ENCODE results near the gene PLA2G7. TPM values are rescaled to one million over a fixed set of nuclear protein-coding genes. Genes with fewer than 3 reads are reported as not detected.

The PLA2G7 gene
- total RNA-seq, 1 donor from 2014 or later, result 1.7 TPM

DNA sequence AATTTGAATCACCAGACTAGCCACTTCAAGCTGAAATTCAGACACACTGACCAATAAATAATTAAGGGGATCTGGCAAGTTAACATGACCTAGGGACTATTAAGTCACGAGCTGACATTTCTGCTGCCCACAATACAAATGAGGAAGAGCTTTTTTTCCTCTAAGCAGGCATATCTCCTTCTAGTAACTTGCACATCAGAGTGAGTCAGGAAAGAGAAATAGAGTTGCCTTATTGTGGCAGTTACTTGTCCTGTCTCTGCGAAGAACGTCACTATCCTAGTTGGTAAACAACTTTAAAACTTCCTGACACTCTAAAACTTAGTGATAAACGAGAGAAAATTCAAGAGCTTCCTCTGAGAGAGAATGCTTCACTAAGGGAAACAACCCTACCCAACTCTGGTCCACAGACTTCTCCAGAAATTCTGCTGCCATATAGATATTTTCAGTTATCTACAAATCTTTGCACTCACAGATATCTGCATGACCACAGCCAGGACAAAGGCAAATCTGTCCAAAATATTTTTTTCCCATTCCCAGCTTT, 4.2 kb downstream of the PLA2G7 start:
- H3K4me3 ChIP-seq (ENCODE audit: low read depth, low read length), result no peak overlapping the region
- TF ChIP-seq, protein P1, sequence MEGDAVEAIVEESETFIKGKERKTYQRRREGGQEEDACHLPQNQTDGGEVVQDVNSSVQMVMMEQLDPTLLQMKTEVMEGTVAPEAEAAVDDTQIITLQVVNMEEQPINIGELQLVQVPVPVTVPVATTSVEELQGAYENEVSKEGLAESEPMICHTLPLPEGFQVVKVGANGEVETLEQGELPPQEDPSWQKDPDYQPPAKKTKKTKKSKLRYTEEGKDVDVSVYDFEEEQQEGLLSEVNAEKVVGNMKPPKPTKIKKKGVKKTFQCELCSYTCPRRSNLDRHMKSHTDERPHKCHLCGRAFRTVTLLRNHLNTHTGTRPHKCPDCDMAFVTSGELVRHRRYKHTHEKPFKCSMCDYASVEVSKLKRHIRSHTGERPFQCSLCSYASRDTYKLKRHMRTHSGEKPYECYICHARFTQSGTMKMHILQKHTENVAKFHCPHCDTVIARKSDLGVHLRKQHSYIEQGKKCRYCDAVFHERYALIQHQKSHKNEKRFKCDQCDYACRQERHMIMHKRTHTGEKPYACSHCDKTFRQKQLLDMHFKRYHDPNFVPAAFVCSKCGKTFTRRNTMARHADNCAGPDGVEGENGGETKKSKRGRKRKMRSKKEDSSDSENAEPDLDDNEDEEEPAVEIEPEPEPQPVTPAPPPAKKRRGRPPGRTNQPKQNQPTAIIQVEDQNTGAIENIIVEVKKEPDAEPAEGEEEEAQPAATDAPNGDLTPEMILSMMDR (IDR thresholded peaks at IDR 0.05; ENCODE audit: insufficient read depth, low read length, poor library complexity, severe bottlenecking), result no peak
- no peaks in the 10 kb centered on the region for H3K36me3 ChIP-seq (ENCODE audit: control insufficient read depth, insufficient read depth, low read length)
- DNase-seq (ENCODE audit: low read depth), result no peak
- H3K27me3 ChIP-seq (ENCODE audit: control insufficient read depth, insufficient read depth, low read length), result no peaks in the 10 kb centered on the region

- DNase-seq (ENCODE audit: low read depth), result no peak
- TF ChIP-seq, protein P1 (IDR thresholded peaks at IDR 0.05; ENCODE audit: insufficient read depth, low read length, poor library complexity, severe bottlenecking), result no peak
- Histone ChIP-seq H3K36me3 (ENCODE audit: control insufficient read depth, insufficient read depth, low read length) (no peaks in the 10 kb centered on the region), H3K27me3 (ENCODE audit: control insufficient read depth, insufficient read depth, low read length) (no peaks in the 10 kb centered on the region), H3K4me3 (ENCODE audit: low read depth, low read length) (no peak overlapping the region)
Measured at GRCh38 chr6:46729787-46730326, 5.3 kb downstream of the PLA2G7 start.

GRCh38 chr6:46720401-46720800, 14.8 kb downstream of the PLA2G7 start:
- TF ChIP-seq, protein P1 (IDR thresholded peaks at IDR 0.05; ENCODE audit: insufficient read depth, low read length, poor library complexity, severe bottlenecking), result no peak
- no peak for DNase-seq (ENCODE audit: low read depth)
- no peak overlapping the region for H3K4me3 ChIP-seq (ENCODE audit: low read depth, low read length)
- no peaks in the 10 kb centered on the region for H3K36me3 ChIP-seq (ENCODE audit: control insufficient read depth, insufficient read depth, low read length)
- no peaks in the 10 kb centered on the region for H3K27me3 ChIP-seq (ENCODE audit: control insufficient read depth, insufficient read depth, low read length)

DNA sequence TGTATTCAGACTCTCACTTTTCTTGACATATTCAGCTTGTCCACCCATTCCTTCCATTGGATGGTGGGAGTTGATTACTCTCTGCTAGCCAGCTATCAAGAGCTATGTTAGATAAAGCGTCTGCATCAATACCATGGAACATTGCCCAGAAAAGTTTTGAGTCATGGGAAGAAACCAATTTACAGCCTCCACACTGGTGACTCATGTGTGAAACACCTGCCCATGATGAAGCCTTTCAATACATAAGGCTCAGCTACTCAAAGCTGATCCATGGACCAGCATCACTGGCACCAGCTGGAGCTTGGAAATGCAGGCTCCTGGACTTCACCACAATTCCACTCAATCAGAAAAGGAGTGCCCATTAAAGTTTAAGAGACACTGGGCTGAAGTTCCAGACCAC, 16.1 kb downstream of the PLA2G7 start:
- TF ChIP-seq, protein P1 (IDR thresholded peaks at IDR 0.05; ENCODE audit: insufficient read depth, low read length, poor library complexity, severe bottlenecking), result no peak
- Histone ChIP-seq H3K4me3 (ENCODE audit: low read depth, low read length) (no peak overlapping the region), H3K27me3 (ENCODE audit: control insufficient read depth, insufficient read depth, low read length) (no peaks in the 10 kb centered on the region), H3K36me3 (ENCODE audit: control insufficient read depth, insufficient read depth, low read length) (no peaks in the 10 kb centered on the region)
- DNase-seq (ENCODE audit: low read depth), result peak; percentile 85

GRCh38 chr6:46715141-46715540, 20.0 kb downstream of the PLA2G7 start:
- Histone ChIP-seq H3K27me3 (ENCODE audit: control insufficient read depth, insufficient read depth, low read length) (no peaks in the 10 kb centered on the region), H3K36me3 (ENCODE audit: control insufficient read depth, insufficient read depth, low read length) (no peaks in the 10 kb centered on the region), H3K4me3 (ENCODE audit: low read depth, low read length) (no peak overlapping the region)
- DNase-seq (ENCODE audit: low read depth), result no peak
- TF ChIP-seq, protein P1 (IDR thresholded peaks at IDR 0.05; ENCODE audit: insufficient read depth, low read length, poor library complexity, severe bottlenecking), result no peak

GRCh38 chr6:46711491-46711890, 23.7 kb downstream of the PLA2G7 start:
- Histone ChIP-seq H3K4me3 (ENCODE audit: low read depth, low read length) (no peak overlapping the region), H3K36me3 (ENCODE audit: control insufficient read depth, insufficient read depth, low read length) (no peaks in the 10 kb centered on the region), H3K27me3 (ENCODE audit: control insufficient read depth, insufficient read depth, low read length) (no peaks in the 10 kb centered on the region)
- TF ChIP-seq, protein P1 (IDR thresholded peaks at IDR 0.05; ENCODE audit: insufficient read depth, low read length, poor library complexity, severe bottlenecking), result no peak
- DNase-seq (ENCODE audit: low read depth), result no peak
